ENCODE measurements around the gene SELENOW. TPM values are rescaled to one million over a fixed set of nuclear protein-coding genes. Genes with fewer than 3 reads are reported as not detected.
"Not testable (repeated sequence)": the region's sequence is repeated elsewhere in the genome, so short reads cannot be mapped to it uniquely, and the experiment has no call there.

Gene SELENOW
- total and polyA plus RNA-seq, 4 donors = 28.2 to 102 (median 67.4) TPM

- TF ChIP-seq FOXA1 (IDR thresholded peaks at IDR 0.05) (peak; percentile 30), CTCF (IDR thresholded peaks at IDR 0.05; ENCODE audit: low read depth, low read length, missing input control) (no peak), FOXA2 (IDR thresholded peaks at IDR 0.05) (no peak), REST (IDR thresholded peaks at IDR 0.05) (peak; percentile 85), HNF4A (conservative IDR thresholded peaks at IDR 0.05) (peak in 1 of 2 donors; percentile 13), GABPA (IDR thresholded peaks at IDR 0.05 in 1 of 2, conservative IDR thresholded peaks at IDR 0.05 in 1 of 2) (peak; percentile 85 to 96), NR2F2 (IDR thresholded peaks at IDR 0.05) (no peak), ZBTB33 (IDR thresholded peaks at IDR 0.05) (peak; percentile 75), YY1 (IDR thresholded peaks at IDR 0.05) (peak; percentile 100), TAF1 (conservative IDR thresholded peaks at IDR 0.05) (peak; percentile 78), EGR1 (IDR thresholded peaks at IDR 0.05; ENCODE audit: low read depth in 2 of 2) (peak in 1 of 2 donors; percentile 63), SP1 (IDR thresholded peaks at IDR 0.05) (peak; percentile 40), RXRA (IDR thresholded peaks at IDR 0.05) (peak; percentile 3 to 17), HNF4G (IDR thresholded peaks at IDR 0.05) (no peak), JUND (IDR thresholded peaks at IDR 0.05) (no peak), RAD21 (IDR thresholded peaks at IDR 0.05) (no peak)
- TF ChIP-seq, protein P1, sequence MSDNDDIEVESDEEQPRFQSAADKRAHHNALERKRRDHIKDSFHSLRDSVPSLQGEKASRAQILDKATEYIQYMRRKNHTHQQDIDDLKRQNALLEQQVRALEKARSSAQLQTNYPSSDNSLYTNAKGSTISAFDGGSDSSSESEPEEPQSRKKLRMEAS (IDR thresholded peaks at IDR 0.05) = no peak
- TF ChIP-seq, protein P2, sequence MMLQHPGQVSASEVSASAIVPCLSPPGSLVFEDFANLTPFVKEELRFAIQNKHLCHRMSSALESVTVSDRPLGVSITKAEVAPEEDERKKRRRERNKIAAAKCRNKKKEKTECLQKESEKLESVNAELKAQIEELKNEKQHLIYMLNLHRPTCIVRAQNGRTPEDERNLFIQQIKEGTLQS (IDR thresholded peaks at IDR 0.05) = no peak
- H3K27ac ChIP-seq (ENCODE audit: low read depth in 1 of 2, low read length in 2 of 2) = peak within 1 kb of the TSS; percentile 91 to 98
- peak within 1 kb of the TSS; percentile 50 to 73 for H3K9ac ChIP-seq (ENCODE audit: low read depth in 1 of 2, low read length in 2 of 2)
- DNase-seq (ENCODE audit: low spot score) = peak; percentile 98
- no peaks in the 10 kb centered on the region for H3K27me3 ChIP-seq (ENCODE audit: control insufficient read depth in 4 of 4, insufficient read depth in 4 of 4, low read length in 3 of 4)
- H3K4me1 ChIP-seq (ENCODE audit: control insufficient read depth in 4 of 4, insufficient read depth in 4 of 4, low read length in 3 of 4) = peaks cover 5 to 20% (median 11%) of the 10 kb centered on the region in 4 donors
- WGBS = 4% methylated on average over 53 of the region's 53 CpGs
- no peaks in the 10 kb centered on the region for H3K9me3 ChIP-seq (ENCODE audit: control insufficient read depth in 4 of 4, low read length in 3 of 4)
- H3K4me3 ChIP-seq (ENCODE audit: low read depth in 1 of 3, low read length in 3 of 3) = peak within 1 kb of the TSS; percentile 60 to 80 (median 71)
- peaks cover 8 to 18% (median 10%) of the 10 kb centered on the region in 4 donors for H3K36me3 ChIP-seq (ENCODE audit: control insufficient read depth in 4 of 4, insufficient read depth in 3 of 4, low read depth in 1 of 4, low read length in 3 of 4)
Observed at GRCh38 chr19:47745010-47745901, 33.2 kb upstream of the SELENOW start, which contains the start of gene NOP53. TSS of gene NOP53 (plus strand) at chr19:47745546. CDS start at chr19:47745560, 14 bp downstream.

DNA sequence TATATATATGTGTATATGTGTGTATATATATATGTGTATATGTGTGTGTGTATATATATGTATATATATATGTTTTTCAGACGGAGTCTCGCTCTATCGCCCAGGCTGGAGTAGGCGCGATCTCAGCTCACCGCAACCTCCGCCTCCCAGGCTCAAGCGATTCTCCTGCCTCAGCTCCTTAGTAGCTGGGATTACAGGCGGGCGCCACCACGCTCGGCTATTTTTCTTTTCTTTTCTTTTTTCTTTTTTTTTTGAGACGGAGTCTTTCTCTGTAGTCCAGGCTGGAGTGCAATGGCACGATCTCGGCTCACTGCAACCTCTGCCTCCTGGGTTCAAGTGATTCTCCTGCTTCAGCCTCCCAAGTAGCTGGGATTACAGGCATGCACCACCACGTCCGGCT, 32.4 kb upstream of the SELENOW start:
- H3K4me3 ChIP-seq (ENCODE audit: low read depth in 1 of 3, low read length in 3 of 3) = peak overlapping the region in 2 of 3 donors; percentile 60 to 80

More for the DNA sequence above, 32.4 kb upstream of the SELENOW start:
- DNase-seq (ENCODE audit: low spot score); H3K27me3 ChIP-seq (ENCODE audit: control insufficient read depth in 4 of 4, insufficient read depth in 4 of 4, low read length in 3 of 4); H3K9me3 ChIP-seq (ENCODE audit: control insufficient read depth in 4 of 4, low read length in 3 of 4); H3K9ac ChIP-seq (ENCODE audit: low read depth in 1 of 2, low read length in 2 of 2); H3K27ac ChIP-seq (ENCODE audit: low read depth in 1 of 2, low read length in 2 of 2): not testable (repeated sequence)
- Histone ChIP-seq H3K36me3 (ENCODE audit: control insufficient read depth in 4 of 4, insufficient read depth in 3 of 4, low read depth in 1 of 4, low read length in 3 of 4) (peaks cover 12 to 26% (median 17%) of the 10 kb centered on the region in 4 donors), H3K4me1 (ENCODE audit: control insufficient read depth in 4 of 4, insufficient read depth in 4 of 4, low read length in 3 of 4) (peaks cover 5 to 20% (median 11%) of the 10 kb centered on the region in 4 donors)
- WGBS = 76% methylated on average over 17 of the region's 17 CpGs
